GM21825 (cell line): ENCODE measurements around the gene MUC15.
"Not testable (repeated sequence)": the region's sequence is repeated elsewhere in the genome, so short reads cannot be mapped to it uniquely, and the experiment has no call there.

Experiments
- ATAC-seq: cut with Tn5 transposase; IDR thresholded peaks from one replicate; pipeline ENCODE4 v1.9.1; 2021; ENCODE audit warnings: mild to moderate bottlenecking, moderate library complexity; ENCODE audit not compliant: unreplicated experiment

Gene MUC15, protein sequence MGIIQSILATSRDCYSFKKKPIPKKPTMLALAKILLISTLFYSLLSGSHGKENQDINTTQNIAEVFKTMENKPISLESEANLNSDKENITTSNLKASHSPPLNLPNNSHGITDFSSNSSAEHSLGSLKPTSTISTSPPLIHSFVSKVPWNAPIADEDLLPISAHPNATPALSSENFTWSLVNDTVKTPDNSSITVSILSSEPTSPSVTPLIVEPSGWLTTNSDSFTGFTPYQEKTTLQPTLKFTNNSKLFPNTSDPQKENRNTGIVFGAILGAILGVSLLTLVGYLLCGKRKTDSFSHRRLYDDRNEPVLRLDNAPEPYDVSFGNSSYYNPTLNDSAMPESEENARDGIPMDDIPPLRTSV

DNA sequence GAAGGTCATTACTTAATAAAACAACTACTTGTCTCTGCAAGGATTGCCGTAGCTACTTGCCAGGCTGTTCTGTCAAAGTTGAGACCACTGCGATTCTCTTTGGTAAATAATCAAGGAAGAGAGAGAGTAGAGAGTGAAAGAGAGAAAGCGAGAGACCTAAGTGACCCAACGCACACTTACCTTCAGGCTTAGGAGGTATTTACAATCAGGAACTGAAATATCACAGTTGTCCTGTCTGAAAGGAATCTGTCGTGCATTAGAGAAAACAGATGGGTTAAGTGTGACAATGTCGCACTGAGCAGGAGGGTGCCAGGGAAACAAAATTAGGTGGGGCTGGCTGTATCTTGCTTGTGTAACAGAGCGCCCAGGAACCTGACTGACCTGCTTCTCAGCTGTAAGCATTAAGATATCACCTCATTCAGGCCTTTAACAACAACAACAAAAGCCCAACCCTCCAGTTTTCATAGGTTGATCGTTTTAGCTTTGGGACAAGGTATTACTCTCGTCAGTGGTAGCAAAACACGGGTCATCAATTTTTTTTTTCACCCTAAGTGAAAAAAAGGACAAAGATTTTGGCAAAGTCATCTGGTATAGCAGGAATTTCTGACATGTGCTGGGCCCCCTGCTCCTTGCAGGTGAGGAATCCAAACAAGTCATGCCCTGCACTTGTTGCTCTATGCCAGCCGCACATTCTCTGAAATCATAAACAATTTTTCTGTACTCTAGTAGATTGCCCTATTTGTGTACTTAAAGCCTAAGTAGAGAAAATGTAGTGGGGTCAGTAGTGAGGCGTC is at the start of gene MUC15:
Gene MUC15, minus strand, starts transcription at position 403 of the 794 bp plus-strand sequence. CDS start 5,169 bp downstream, outside the sequence.
- ATAC-seq: no peak

DNA sequence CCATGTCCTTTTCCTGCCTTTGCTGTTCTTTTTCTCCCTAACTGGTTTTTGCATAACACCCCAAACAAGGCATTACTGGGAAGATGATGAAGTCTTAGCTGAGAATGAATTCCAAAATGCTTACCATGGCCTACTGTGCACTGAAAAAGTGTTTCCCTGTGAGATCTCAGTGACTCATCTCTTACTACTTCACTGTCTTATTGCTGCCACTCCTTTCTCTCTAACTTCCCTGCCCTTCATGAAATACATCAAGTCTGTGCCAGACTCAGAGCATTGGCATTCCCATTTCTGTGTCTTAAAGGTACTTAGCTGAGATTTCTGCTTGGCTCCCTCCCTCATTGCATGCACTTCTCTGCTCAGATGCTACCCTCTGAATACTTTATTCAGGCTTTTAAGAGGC is 49.1 kb upstream of the MUC15 start:
- ATAC-seq: no peak

DNA sequence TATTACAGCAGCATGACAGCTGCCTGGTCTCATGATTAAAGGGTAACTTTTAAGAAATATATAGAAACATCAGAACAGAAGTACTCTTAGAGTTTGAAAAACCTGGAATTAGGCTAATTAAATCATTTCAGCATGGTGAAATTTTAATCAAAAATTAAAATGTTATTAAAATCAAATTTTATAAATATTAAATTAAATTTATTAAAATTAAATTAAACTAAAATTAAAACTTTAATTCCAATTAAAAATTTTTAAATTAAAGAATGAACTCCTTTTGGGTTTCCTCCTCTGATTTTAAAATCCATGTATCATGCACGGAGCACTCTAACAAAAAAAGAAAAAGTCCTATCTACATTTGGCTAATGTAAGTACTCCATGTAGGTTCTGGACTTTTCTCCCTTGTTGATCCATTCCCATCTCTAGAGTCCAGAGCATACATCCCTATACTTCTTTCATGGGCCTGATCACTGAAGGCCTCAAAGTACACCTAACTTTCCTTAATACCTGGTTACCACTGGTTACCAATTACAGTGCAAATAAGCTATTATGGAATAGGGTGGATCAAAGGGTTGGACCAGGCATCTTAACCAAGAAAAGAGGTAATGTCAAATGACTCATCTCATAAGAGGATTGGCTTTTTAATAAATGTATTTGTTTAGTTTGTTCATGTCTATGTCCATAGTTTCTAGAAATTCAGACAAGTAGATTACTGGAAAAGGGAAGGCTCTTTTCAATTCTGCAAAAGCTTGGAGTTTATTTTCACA is 48.4 kb upstream of the MUC15 start:
- no peak for ATAC-seq

DNA sequence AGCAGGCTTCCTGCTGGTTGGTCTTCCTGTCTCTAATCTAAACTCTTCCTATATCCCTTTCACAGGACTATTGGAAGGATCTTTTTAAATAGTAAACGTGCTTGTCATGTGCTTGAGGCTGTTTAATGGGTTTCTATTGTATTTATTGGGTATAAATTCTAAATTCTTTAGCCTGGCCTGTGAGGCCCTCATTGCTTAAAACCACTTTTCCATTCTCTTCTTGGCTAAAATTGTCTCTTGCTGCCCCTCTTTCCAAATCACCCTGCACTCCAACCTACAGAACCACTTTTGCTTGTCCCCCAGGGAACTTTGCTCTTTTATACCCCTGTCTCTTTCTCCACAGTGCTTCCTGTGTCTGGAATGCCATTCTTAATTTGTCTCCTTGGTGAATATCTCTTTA is 46.4 kb upstream of the MUC15 start:
- ATAC-seq: no peak

DNA sequence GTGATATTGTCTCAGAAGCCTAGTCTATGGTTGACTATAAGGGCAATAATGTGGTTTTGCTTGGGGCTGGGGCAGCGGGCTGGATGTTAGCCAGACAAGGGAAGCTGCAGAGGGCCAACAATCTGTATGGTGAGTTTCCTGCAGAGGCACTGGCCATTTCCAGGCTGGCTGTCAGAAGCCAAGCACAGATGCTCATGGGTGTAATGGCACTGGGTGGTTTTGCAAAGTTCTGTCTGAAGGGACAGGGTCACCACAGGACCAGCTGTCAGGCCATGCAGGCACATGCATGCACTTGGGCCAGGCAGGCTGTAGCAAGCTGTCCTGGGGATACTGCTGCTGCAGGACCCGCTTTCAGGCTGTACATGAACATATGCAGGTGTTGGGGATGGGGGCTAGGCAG is 41.7 kb upstream of the MUC15 start:
- no peak for ATAC-seq

DNA sequence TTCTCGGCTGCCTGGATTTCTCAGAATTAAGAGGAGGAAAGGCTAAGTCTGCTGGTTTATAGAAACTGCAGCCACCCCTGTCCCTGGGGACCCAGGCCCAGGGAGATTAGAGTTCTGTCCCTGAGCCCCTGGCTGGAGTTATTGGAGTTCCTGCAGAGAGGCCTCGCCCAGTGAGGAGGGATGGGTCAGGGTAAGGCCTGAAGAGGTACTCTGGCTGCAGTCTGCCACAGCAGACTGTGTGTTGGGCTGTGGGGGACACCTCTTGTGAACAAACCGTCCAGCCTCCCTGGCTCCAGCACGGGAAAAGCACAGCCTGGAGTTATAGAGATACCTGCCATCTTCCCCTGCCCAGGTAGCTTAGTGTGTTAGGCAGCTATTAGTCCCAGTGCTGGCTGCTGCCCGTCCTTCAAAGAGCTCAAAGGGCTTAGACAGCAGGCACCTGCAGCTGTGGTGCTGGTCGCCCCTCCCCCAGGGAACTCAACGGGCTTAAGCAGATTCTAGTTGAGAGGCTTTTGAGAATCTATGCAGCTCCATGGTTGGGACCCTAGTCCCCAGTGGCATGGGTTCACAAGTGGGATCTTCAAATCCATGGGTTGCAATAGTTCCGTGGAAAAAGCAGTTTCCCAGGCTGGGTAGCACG is 36.6 kb upstream of the MUC15 start:
- ATAC-seq: no peak

DNA sequence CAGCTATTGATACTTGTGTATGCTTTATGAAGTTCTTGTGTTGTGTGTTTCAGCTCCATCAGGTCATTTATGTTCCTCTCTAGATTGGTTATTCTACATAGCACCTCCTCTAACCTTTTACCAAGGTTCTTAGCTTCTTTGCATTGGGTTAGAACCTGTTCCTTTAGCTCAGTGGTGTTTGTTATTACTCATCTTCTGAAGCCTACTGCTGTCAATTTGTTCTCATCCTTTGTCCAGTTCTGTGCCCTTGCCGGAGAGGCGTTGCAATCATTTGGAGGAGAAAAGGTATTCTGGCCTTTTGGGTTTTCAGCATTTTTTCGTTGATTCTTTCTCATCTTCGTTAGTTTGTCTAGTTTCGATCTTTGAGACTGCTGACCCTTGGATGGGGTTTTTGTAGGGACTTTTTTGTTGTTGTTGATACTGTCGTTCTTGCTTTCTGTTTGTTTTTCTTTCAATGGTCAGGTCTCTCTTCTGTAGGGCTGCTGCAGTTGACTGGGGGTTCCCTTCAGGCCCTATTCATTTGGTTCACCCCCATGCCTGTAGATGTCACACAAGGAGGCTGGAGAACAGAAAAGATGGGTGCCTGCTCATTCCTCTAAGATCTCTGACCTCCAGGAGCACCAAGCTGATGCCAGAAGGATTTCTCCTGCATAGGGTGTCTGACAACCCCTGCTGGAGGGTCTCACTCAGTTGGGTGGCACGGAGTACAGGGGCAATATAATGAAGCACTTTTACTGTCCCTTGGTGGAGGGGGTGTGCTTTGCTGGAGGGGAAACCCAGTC is 35.9 kb upstream of the MUC15 start:
- ATAC-seq: no peak

DNA sequence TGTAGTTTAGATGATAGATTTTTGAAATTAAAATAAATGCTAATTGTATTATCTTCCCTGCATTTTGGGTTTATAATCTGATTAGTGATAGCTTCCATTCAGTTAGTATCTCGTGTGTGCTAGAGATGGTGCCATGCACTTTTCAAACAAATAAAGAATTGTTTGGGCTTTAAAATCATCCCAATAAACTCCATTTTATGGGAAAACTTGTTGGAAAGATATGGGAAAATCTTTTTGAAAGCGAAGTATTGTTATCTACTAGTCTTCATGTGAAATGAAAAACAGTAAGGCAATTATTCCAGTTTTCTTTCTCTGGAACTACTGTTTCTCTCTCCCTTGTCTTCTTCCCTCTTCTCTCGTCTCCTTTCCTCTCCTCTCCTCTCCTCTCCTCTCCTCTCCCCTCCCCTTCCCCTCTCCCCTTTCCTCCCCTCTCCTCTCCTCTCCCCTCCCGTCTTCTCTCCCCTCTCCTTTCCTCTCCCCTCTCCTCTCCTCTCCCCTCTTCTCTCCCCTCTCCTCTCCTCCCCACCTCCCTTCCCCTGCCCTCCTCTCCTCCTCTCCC is 27.9 kb upstream of the MUC15 start:
- no peak for ATAC-seq

DNA sequence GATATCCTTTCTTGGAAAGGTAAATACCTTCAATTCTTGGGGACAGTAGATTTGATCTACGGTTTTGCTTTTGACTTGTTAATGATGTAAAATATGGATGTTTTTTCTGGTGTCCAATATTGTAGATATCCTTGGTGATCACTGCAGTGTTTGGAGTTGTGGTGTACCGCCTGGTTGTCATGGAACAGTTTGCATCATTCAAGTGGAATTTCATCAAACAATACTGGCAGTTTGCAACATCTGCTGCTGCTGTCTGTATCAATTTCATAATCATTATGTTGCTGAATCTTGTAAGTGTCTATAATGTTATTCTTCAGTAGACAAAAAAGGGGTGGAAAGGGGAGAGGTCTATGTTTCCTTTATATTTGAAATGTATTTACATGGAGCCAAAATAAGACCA is 27.4 kb upstream of the MUC15 start:
- no peak for ATAC-seq

DNA sequence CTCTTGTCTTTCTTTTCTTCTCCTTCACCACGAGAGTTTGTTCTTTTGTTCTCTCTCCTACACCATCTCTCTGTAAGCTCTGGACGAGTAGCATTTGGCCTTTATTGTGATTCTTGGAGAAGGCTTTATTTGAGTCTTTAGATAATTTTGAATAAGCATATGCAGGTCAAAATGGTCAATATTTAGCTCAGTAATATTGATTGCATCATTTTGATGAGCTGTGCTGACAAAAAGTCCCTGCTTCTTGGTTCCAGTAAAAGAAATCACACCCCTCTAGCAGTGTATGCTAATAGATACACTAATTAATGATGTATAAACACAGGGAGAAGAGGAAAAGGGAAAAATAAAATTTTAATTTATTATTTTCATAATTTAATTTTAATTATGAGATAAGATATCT is 25.8 kb upstream of the MUC15 start:
- no peak for ATAC-seq

DNA sequence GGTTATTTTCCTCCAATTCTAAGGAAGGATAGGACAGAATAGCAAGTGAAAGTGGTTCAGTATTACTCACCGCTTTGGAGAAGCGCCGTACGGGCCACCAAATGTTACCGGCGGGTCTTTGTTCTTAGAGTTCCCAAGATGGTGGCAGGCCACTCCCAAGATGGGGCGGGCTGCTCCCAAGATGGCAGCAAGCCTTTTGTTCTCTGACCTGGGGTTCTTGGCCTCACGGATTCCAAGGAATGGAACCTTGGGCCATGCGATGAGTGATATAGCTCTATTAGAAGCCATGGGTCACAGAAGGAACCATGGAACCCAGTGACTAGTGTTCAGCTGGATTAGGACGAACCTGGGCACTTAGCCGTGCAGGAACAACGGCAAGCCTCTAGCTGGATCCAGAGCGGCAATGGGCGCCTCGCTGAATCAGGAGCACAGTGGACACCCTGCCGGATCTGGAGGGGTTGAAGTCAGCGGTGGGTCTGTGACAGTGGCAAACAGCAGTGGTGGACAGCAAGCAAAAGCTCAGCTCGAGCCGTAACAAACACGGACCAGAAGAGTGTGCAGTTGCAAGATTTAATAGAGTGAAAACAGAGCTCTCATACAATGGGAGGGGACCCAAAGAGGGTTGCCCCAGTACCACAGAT is 25.1 kb upstream of the MUC15 start:
- ATAC-seq: not testable (repeated sequence)

DNA sequence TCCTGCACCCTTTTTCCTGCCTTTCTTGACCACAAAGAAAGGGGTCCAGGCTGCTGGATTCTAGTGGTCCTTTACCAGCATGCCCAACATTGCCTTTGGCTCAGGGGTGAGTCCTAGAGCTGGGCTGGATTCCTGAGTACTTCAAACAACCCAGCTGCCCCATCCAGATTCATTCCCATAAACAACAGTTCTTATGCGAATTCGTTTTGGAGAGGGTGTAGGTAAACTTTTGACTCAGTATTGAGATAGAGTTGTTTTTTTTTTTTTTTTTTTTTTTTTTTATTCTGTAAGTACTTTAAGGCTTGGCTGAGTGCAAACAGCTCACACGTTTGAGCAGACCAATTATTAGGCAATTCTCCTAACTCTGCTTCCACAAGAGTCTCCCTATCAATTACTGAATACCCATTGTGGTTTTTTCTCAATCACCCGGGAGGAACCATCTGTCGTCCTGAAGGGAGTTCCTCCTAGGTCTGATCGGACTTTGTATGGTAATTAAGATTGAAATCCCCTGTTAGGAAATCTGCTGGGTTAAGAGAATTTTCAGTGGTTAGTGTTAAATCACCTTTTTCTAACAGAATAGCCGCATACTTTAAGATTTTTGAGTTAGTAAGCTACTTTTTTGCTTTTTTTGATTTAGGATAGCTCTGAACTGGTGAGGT is 23.3 kb upstream of the MUC15 start:
- ATAC-seq: not testable (repeated sequence)

DNA sequence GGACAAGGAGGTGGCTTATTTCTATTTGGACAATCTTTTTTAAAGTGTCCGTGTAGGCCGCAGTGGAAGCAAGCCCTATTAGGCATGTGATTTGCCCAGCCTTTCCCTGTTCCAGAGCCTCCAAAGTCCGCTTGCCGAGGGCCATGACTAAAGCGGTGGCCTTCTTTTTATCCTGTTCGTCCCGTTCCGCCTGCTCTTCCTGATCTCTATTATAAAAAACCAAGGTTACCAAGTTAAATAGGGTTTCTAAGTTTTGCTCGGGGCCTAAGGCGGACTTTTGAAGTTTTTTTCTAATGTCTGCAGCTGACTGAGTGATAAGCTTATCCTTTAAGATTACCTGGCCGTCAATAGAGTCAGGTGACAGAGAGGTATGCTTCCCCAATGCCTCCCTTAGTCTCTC is 21.6 kb upstream of the MUC15 start:
- ATAC-seq: no peak

DNA sequence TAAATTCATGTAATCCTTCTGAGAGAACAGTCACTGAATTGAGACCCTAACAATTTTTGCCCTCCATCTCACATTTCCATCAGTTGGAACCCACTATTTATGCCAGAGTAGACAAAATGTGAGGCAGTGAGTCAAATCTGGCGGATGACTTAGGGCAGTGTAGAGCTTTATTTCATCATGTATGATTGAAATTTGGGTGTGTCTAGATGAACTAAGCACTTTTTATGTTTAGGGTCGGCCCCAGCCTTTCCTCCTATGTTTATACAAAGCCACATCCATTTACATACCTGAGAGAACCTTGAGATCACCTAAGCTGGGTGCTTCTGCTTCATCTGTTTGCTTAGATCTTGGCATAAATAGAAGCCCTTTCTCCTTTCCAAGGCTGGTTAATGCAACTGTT is 15.0 kb upstream of the MUC15 start:
- no peak for ATAC-seq

DNA sequence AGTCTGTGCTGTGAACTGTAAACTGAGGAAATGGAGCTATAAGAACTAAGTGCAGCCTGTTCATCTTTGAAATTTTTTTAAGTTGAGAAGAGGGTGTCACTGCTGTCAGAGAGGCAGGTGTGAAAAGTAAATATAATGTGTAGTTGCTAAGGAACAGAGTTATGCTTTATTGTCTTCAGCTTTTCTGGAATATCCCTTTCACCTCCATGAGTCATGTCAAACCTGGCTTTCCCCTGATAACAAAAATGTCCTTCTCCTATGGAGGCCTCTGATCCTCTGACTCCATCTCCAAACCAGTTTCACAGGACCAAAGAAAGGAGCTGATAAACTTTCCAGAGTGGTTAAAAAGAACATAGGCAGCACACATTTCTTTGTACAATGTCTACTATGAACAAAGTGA is 12.8 kb upstream of the MUC15 start:
- ATAC-seq: no peak

DNA sequence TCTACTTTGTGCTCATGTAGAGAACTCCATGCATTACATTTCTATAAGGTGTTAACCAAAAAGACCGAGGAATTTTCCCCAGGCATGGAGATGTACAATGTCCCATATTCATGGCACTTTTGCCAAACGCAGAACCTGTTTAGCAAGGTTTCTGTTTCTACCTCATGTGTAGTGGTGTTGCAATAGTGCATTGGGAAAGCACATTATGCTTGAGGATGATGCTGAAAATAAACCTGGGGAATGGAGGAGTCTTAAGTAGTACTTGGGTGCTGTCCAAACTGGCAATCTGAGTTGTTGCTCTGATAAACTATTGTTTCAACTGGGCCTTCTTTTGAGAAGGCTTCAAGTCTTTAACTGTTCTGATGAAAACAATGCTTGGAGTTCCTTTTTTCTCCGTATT is 11.5 kb upstream of the MUC15 start:
- ATAC-seq: no peak

DNA sequence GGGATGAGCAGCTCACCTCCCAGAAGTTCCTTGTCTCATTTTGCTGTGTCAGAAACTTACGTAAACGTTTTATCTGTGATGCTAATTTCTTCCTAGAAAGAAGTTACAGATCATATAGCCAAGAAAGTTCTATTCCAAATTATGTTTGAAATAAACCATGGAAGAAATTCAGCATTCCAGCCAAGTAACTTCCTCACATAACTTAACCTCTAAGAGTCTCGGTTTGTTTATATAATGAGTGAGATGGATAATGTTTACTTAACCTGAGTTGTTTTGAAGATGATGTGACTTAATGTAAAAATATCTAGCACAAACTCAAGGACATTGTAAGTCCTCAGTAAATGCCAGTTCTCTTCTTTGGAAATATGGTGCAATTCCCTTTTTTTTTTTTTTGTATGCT is 8.9 kb upstream of the MUC15 start:
- ATAC-seq: no peak

DNA sequence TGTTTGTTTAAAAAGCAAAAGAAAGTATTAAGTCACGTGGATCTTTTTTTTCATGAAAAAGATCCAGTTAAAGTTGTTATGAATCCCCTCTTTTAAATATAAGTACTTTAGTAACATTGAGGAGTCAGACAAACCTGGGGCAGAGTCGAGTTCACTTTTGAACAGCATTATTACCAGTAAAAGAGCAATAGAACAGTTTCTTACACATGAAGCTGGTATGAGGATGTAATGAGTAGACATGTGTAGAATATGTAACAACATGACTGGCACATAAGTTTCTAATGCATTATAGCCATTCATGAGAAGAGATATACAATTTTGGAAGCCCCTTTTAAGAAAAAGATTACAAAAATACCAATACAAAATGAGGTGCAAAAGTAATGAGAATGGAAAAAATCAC is 7.6 kb upstream of the MUC15 start:
- no peak for ATAC-seq
